Eye (tissue), 1 donor: ENCODE results near the gene PSMB11.

Experiments used
- DNase-seq: peaks from one replicate; pipeline ENCODE4 v3.0.0-alpha.2; 2015

PSMB11 gene

GRCh38 chr14:23091294-23092225, 49.5 kb downstream of the PSMB11 start:
- no peak for DNase-seq

- no peak for DNase-seq
These were observed 51.1 kb downstream of the PSMB11 start for GRCh38 chr14:23093104-23093503.

GRCh38 chr14:23093526-23093925, 51.5 kb downstream of the PSMB11 start:
- DNase-seq, result no peak
